Measurements from ENCODE around the gene USP17L15.
"Not testable (repeated sequence)": the region's sequence is repeated elsewhere in the genome, so short reads cannot be mapped to it uniquely, and the experiment has no call there.

The USP17L15 gene, protein sequence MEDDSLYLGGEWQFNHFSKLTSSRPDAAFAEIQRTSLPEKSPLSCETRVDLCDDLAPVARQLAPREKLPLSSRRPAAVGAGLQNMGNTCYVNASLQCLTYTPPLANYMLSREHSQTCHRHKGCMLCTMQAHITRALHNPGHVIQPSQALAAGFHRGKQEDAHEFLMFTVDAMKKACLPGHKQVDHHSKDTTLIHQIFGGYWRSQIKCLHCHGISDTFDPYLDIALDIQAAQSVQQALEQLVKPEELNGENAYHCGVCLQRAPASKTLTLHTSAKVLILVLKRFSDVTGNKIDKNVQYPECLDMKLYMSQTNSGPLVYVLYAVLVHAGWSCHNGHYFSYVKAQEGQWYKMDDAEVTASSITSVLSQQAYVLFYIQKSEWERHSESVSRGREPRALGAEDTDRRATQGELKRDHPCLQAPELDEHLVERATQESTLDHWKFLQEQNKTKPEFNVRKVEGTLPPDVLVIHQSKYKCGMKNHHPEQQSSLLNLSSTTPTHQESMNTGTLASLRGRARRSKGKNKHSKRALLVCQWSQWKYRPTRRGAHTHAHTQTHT

DNA sequence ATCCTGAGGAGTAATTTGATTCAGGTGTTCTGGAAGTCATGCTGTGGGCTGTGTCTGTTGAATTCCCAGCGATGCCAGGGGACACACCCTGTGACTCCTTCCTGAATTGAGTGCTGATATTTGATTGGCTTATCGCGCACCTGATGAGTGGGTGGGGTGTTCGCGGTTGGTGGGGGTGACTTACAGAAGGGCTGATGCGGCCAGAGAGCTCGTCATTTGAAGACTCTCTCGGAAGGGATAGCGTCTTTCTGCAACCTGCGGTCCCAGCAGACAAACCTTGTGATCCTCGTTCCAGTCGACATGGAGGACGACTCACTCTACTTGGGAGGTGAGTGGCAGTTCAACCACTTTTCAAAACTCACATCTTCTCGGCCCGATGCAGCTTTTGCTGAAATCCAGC is at the start of gene USP17L15:
Gene USP17L15, plus strand, starts transcription at position 301 of the 400 bp plus-strand sequence. Its CDS starts 0 bp downstream, at position 301.
- H3K27ac ChIP-seq (ENCODE audit: low read length); H3K4me3 ChIP-seq (ENCODE audit: low read length in 2 of 2); H3K27me3 ChIP-seq (ENCODE audit: control insufficient read depth in 1 of 2, insufficient read depth in 2 of 2, low read length in 2 of 2); H3K9ac ChIP-seq (ENCODE audit: low read length in 2 of 2); H3K36me3 ChIP-seq (ENCODE audit: control insufficient read depth in 2 of 2, insufficient read depth in 2 of 2, low read length in 2 of 2); H3K9me3 ChIP-seq (ENCODE audit: control insufficient read depth in 2 of 2, low read length in 2 of 2); H3K4me1 ChIP-seq (ENCODE audit: control insufficient read depth, insufficient read depth, low read length): not testable (repeated sequence)

DNA sequence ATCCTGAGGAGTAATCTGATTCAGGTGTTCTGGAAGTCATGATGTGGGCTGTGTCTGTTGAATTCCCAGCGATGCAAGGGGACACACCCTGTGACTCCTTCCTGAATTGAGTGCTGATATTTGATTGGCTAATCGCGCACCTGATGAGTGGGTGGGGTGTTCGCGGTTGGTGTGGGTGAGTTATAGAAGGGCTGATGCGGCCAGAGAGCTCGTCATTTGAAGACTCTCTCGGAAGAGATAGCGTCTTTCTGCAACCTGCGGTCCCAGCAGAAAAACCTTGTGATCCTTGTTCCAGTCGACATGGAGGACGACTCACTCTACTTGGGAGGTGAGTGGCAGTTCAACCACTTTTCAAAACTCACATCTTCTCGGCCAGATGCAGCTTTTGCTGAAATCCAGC is 23.8 kb upstream of the USP17L15 start, which contains the start of gene USP17L10:
Gene USP17L10, plus strand, starts transcription at position 301 of the 400 bp plus-strand sequence. Its CDS starts 0 bp downstream, at position 301.
- H3K9ac ChIP-seq (ENCODE audit: low read length in 2 of 2); H3K27me3 ChIP-seq (ENCODE audit: control insufficient read depth in 1 of 2, insufficient read depth in 2 of 2, low read length in 2 of 2); H3K9me3 ChIP-seq (ENCODE audit: control insufficient read depth in 2 of 2, low read length in 2 of 2); H3K4me1 ChIP-seq (ENCODE audit: control insufficient read depth, insufficient read depth, low read length); H3K36me3 ChIP-seq (ENCODE audit: control insufficient read depth in 2 of 2, insufficient read depth in 2 of 2, low read length in 2 of 2); H3K4me3 ChIP-seq (ENCODE audit: low read length in 2 of 2); H3K27ac ChIP-seq (ENCODE audit: low read length): not testable (repeated sequence)

DNA sequence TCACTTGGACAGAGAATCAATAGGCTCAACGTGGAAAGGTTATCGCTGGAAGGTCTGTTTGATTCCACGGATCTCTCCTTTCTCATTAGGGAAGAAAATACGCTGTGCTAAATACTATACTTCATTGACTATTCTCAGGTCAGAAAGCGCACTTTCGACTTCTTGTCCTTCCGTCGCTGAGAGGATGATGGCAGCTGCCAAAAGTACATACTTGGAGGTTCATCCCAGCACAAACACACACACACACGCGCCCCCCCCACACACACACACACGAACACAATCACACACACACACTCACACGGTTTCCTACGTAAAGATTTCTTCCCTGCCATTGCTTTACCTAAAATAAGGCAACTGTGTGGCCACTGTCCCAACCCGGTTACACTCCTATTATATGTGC is 19.5 kb upstream of the USP17L15 start:
- not testable (repeated sequence) for H3K9ac ChIP-seq (ENCODE audit: low read length in 2 of 2); H3K4me1 ChIP-seq (ENCODE audit: control insufficient read depth, insufficient read depth, low read length); H3K36me3 ChIP-seq (ENCODE audit: control insufficient read depth in 2 of 2, insufficient read depth in 2 of 2, low read length in 2 of 2); H3K27me3 ChIP-seq (ENCODE audit: control insufficient read depth in 1 of 2, insufficient read depth in 2 of 2, low read length in 2 of 2); H3K4me3 ChIP-seq (ENCODE audit: low read length in 2 of 2); H3K27ac ChIP-seq (ENCODE audit: low read length); H3K9me3 ChIP-seq (ENCODE audit: control insufficient read depth in 2 of 2, low read length in 2 of 2)

DNA sequence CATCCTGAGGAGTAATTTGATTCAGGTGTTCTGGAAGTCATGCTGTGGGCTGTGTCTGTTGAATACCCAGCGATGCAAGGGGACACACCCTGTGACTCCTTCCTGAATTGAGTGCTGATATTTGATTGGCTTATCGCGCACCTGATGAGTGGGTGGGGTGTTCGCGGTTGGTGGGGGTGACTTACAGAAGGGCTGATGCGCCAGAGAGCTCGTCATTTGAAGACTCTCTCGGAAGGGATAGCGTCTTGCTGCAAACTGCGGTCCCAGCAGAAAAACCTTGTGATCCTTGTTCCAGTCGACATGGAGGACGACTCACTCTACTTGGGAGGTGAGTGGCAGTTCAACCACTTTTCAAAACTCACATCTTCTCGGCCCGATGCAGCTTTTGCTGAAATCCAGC is 19.1 kb upstream of the USP17L15 start, which contains the start of gene USP17L11:
Gene USP17L11, plus strand, starts transcription at position 301 of the 400 bp plus-strand sequence. Its CDS starts 0 bp downstream, at position 301.
- not testable (repeated sequence) for H3K9me3 ChIP-seq (ENCODE audit: control insufficient read depth in 2 of 2, low read length in 2 of 2); H3K27me3 ChIP-seq (ENCODE audit: control insufficient read depth in 1 of 2, insufficient read depth in 2 of 2, low read length in 2 of 2); H3K9ac ChIP-seq (ENCODE audit: low read length in 2 of 2); H3K27ac ChIP-seq (ENCODE audit: low read length); H3K4me3 ChIP-seq (ENCODE audit: low read length in 2 of 2); H3K36me3 ChIP-seq (ENCODE audit: control insufficient read depth in 2 of 2, insufficient read depth in 2 of 2, low read length in 2 of 2); H3K4me1 ChIP-seq (ENCODE audit: control insufficient read depth, insufficient read depth, low read length)

DNA sequence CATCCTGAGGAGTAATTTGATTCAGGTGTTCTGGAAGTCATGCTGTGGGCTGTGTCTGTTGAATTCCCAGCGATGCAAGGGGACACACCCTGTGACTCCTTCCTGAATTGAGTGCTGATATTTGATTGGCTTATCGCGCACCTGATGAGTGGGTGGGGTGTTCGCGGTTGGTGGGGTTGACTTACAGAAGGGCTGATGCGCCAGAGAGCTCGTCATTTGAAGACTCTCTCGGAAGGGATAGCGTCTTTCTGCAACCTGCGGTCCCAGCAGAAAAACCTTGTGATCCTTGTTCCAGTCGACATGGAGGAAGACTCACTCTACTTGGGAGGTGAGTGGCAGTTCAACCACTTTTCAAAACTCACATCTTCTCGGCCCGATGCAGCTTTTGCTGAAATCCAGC is 14.3 kb upstream of the USP17L15 start, which contains the start of gene USP17L12:
Gene USP17L12, plus strand, starts transcription at position 301 of the 400 bp plus-strand sequence. Its CDS starts 0 bp downstream, at position 301.
- H3K36me3 ChIP-seq (ENCODE audit: control insufficient read depth in 2 of 2, insufficient read depth in 2 of 2, low read length in 2 of 2); H3K9ac ChIP-seq (ENCODE audit: low read length in 2 of 2); H3K9me3 ChIP-seq (ENCODE audit: control insufficient read depth in 2 of 2, low read length in 2 of 2); H3K27ac ChIP-seq (ENCODE audit: low read length); H3K4me3 ChIP-seq (ENCODE audit: low read length in 2 of 2); H3K27me3 ChIP-seq (ENCODE audit: control insufficient read depth in 1 of 2, insufficient read depth in 2 of 2, low read length in 2 of 2); H3K4me1 ChIP-seq (ENCODE audit: control insufficient read depth, insufficient read depth, low read length): not testable (repeated sequence)

DNA sequence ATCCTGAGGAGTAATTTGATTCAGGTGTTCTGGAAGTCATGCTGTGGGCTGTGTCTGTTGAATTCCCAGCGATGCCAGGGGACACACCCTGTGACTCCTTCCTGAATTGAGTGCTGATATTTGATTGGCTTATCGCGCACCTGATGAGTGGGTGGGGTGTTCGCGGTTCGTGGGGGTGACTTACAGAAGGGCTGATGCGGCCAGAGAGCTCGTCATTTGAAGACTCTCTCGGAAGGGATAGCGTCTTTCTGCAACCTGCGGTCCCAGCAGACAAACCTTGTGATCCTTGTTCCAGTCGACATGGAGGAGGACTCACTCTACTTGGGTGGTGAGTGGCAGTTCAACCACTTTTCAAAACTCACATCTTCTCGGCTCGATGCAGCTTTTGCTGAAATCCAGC is 9.6 kb upstream of the USP17L15 start, which contains the start of gene USP17L13:
Gene USP17L13, plus strand, starts transcription at position 301 of the 400 bp plus-strand sequence. Its CDS starts 0 bp downstream, at position 301.
- not testable (repeated sequence) for H3K36me3 ChIP-seq (ENCODE audit: control insufficient read depth in 2 of 2, insufficient read depth in 2 of 2, low read length in 2 of 2); H3K4me3 ChIP-seq (ENCODE audit: low read length in 2 of 2); H3K9ac ChIP-seq (ENCODE audit: low read length in 2 of 2); H3K4me1 ChIP-seq (ENCODE audit: control insufficient read depth, insufficient read depth, low read length); H3K9me3 ChIP-seq (ENCODE audit: control insufficient read depth in 2 of 2, low read length in 2 of 2); H3K27ac ChIP-seq (ENCODE audit: low read length); H3K27me3 ChIP-seq (ENCODE audit: control insufficient read depth in 1 of 2, insufficient read depth in 2 of 2, low read length in 2 of 2)

DNA sequence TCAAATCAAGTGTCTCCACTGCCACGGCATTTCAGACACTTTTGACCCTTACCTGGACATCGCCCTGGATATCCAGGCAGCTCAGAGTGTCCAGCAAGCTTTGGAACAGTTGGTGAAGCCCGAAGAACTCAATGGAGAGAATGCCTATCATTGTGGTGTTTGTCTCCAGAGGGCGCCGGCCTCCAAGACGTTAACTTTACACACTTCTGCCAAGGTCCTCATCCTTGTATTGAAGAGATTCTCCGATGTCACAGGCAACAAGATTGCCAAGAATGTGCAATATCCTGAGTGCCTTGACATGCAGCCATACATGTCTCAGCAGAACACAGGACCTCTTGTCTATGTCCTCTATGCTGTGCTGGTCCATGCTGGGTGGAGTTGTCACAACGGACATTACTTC is 3.9 kb upstream of the USP17L15 start:
- H3K4me3 ChIP-seq (ENCODE audit: low read length in 2 of 2); H3K27ac ChIP-seq (ENCODE audit: low read length); H3K9me3 ChIP-seq (ENCODE audit: control insufficient read depth in 2 of 2, low read length in 2 of 2); H3K9ac ChIP-seq (ENCODE audit: low read length in 2 of 2); H3K27me3 ChIP-seq (ENCODE audit: control insufficient read depth in 1 of 2, insufficient read depth in 2 of 2, low read length in 2 of 2); H3K4me1 ChIP-seq (ENCODE audit: control insufficient read depth, insufficient read depth, low read length); H3K36me3 ChIP-seq (ENCODE audit: control insufficient read depth in 2 of 2, insufficient read depth in 2 of 2, low read length in 2 of 2): not testable (repeated sequence)

DNA sequence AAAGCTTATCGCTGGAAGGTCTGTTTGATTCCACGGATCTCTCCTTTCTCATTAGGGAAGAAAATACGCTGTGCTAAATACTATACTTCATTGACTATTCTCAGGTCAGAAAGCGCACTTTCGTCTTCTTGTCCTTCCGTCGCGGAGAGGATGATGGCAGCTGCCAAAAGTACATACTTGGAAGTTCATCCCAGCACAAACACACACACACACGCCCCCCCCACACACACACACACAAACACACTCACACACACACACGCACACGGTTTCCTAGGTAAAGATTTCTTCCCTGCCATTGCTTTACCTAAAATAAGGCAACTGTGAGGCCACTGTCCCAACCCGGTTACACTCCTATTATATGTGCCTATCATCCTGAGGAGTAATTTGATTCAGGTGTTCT is 4.3 kb downstream of the USP17L15 start:
- not testable (repeated sequence) for H3K27me3 ChIP-seq (ENCODE audit: control insufficient read depth in 1 of 2, insufficient read depth in 2 of 2, low read length in 2 of 2); H3K36me3 ChIP-seq (ENCODE audit: control insufficient read depth in 2 of 2, insufficient read depth in 2 of 2, low read length in 2 of 2); H3K9me3 ChIP-seq (ENCODE audit: control insufficient read depth in 2 of 2, low read length in 2 of 2); H3K4me1 ChIP-seq (ENCODE audit: control insufficient read depth, insufficient read depth, low read length); H3K27ac ChIP-seq (ENCODE audit: low read length); H3K9ac ChIP-seq (ENCODE audit: low read length in 2 of 2); H3K4me3 ChIP-seq (ENCODE audit: low read length in 2 of 2)

DNA sequence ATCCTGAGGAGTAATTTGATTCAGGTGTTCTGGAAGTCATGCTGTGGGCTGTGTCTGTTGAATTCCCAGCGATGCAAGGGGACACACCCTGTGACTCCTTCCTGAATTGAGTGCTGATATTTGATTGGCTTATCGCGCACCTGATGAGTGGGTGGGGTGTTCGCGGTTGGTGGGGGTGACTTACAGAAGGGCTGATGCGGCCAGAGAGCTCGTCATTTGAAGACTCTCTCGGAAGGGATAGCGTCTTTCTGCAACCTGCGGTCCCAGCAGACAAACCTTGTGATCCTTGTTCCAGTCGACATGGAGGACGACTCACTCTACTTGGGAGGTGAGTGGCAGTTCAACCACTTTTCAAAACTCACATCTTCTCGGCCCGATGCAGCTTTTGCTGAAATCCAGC is 9.4 kb downstream of the USP17L15 start, which contains the start of gene USP17L17:
Gene USP17L17, plus strand, starts transcription at position 301 of the 400 bp plus-strand sequence. Its CDS starts 0 bp downstream, at position 301.
- H3K27ac ChIP-seq (ENCODE audit: low read length); H3K27me3 ChIP-seq (ENCODE audit: control insufficient read depth in 1 of 2, insufficient read depth in 2 of 2, low read length in 2 of 2); H3K36me3 ChIP-seq (ENCODE audit: control insufficient read depth in 2 of 2, insufficient read depth in 2 of 2, low read length in 2 of 2); H3K9ac ChIP-seq (ENCODE audit: low read length in 2 of 2); H3K9me3 ChIP-seq (ENCODE audit: control insufficient read depth in 2 of 2, low read length in 2 of 2); H3K4me1 ChIP-seq (ENCODE audit: control insufficient read depth, insufficient read depth, low read length); H3K4me3 ChIP-seq (ENCODE audit: low read length in 2 of 2): not testable (repeated sequence)

DNA sequence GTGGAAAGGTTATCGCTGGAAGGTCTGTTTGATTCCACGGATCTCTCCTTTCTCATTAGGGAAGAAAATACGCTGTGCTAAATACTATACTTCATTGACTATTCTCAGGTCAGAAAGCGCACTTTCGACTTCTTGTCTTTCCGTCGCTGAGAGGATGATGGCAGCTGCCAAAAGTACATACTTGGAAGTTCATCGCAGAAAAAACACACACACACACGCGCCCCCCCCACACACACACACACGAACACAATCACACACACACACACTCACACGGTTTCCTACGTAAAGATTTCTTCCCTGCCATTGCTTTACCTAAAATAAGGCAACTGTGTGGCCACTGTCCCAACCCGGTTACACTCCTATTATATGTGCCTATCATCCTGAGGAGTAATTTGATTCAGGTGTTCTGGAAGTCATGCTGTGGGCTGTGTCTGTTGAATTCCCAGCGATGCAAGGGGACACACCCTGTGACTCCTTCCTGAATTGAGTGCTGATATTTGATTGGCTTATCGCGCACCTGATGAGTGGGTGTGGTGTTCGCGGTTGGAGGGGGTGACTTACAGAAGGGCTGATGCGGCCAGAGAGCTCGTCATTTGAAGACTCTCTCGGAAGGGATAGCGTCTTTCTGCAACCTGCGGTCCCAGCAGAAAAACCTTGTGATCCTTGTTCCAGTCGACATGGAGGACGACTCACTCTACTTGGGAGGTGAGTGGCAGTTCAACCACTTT is 13.9 kb downstream of the USP17L15 start, which contains the start of gene USP17L18:
Gene USP17L18, plus strand, starts transcription at position 678 of the 728 bp plus-strand sequence. Its CDS starts 0 bp downstream, at position 678.
- H3K4me3 ChIP-seq (ENCODE audit: low read length in 2 of 2); H3K4me1 ChIP-seq (ENCODE audit: control insufficient read depth, insufficient read depth, low read length); H3K9me3 ChIP-seq (ENCODE audit: control insufficient read depth in 2 of 2, low read length in 2 of 2); H3K9ac ChIP-seq (ENCODE audit: low read length in 2 of 2); H3K27ac ChIP-seq (ENCODE audit: low read length); H3K27me3 ChIP-seq (ENCODE audit: control insufficient read depth in 1 of 2, insufficient read depth in 2 of 2, low read length in 2 of 2); H3K36me3 ChIP-seq (ENCODE audit: control insufficient read depth in 2 of 2, insufficient read depth in 2 of 2, low read length in 2 of 2): not testable (repeated sequence)

Measured in stomach smooth muscle (tissue), 2 donors.